ENCODE measurements around the gene SEMA5A.
"Not testable (repeated sequence)": the region's sequence is repeated elsewhere in the genome, so short reads cannot be mapped to it uniquely, and the experiment has no call there.

The SEMA5A gene

DNA sequence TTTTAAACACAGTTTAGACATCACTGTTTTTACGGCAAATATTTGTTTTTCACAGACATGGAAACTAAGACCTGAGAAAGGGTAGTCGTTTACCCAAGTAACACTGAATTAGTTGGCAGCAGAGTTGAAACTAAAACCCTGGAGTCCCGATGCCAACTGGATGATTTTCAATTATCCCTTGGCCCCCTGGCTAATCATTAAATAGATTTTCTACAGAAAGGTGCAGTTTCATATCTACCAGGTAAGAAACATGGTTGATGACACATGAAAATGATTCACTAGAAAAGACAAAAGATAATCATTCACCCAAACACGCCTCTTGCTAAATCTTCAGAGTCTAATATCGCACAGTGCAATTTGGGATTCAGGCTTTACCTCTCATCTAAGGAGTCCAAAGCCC, 136.9 kb downstream of the SEMA5A start:
- Histone ChIP-seq H3K9ac (ENCODE audit: low read length) (no peak overlapping the region), H3K4me2 (ENCODE audit: low read length) (no peak overlapping the region), H3K4ac (ENCODE audit: low read depth, low read length) (no peak overlapping the region), H3K27me3 (ENCODE audit: insufficient read depth, low read length, poor library complexity) (no peaks in the 10 kb centered on the region), H3K79me2 (ENCODE audit: control insufficient read depth, insufficient read depth, low read length) (no peaks in the 10 kb centered on the region), H3K56ac (ENCODE audit: low read length) (no peak overlapping the region), H2AK5ac (ENCODE audit: low read length) (no peak overlapping the region), H4K8ac (ENCODE audit: low read depth, low read length) (no peak overlapping the region), H3K23ac (ENCODE audit: low read length) (no peak overlapping the region), H3K18ac (ENCODE audit: low read length) (no peak overlapping the region), H3K79me1 (ENCODE audit: low read length) (peaks cover 13% of the 10 kb centered on the region), H3K4me1 (ENCODE audit: control insufficient read depth, low read depth, low read length) (no peaks in the 10 kb centered on the region), H3K27ac (ENCODE audit: low read depth, low read length) (no peak overlapping the region), H2BK5ac (ENCODE audit: low read length) (no peak overlapping the region), H4K5ac (ENCODE audit: low read length) (no peak overlapping the region), H3K4me3 (ENCODE audit: low read length) (no peak overlapping the region), H2BK15ac (replicated peaks; ENCODE audit: low read depth) (no peak overlapping the region), H2BK120ac (ENCODE audit: low read depth, low read length) (no peak overlapping the region), H3K36me3 (ENCODE audit: control insufficient read depth, insufficient read depth, low read length) (no peaks in the 10 kb centered on the region)
- WGBS (ENCODE audit: extremely low coverage, insufficient coverage, low lambda C conversion rate), result no CpG with 5 or more reads among the region's 5 CpGs
- DNase-seq, result no peak

DNA sequence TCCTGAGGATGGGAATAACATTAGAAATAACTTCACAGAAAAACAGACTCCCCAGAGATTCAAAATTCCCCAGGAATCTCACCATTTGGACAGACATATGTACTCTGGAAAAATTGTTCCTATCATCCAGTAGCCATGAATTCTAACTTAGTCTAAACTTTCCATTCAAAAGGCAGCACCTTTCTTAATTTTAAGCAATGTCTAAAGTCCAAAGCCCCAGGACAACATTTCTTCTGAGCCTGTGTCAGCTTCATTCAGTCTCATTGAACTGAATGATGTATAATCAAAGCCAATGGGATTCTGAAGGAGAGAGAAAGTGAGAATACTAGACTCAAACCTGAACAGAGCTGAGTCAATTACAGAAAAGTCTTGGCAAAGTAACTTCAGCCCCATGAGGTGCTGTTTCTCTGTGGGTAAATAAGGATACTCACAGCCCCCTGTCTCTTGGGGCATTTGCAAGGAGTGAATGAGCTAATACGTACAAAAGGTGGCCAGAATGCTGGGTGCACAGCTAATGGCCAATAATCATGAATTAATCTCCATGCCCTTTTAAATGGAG, 140.6 kb downstream of the SEMA5A start:
- no peaks in the 10 kb centered on the region for H3K4me1 ChIP-seq (ENCODE audit: control insufficient read depth, low read depth, low read length)
- H4K5ac ChIP-seq (ENCODE audit: low read length), result no peak overlapping the region
- H4K8ac ChIP-seq (ENCODE audit: low read depth, low read length), result no peak overlapping the region
- DNase-seq, result no peak
- no peak overlapping the region for H2BK5ac ChIP-seq (ENCODE audit: low read length)
- no peaks in the 10 kb centered on the region for H3K79me2 ChIP-seq (ENCODE audit: control insufficient read depth, insufficient read depth, low read length)
- no peak overlapping the region for H3K23ac ChIP-seq (ENCODE audit: low read length)
- H2BK120ac ChIP-seq (ENCODE audit: low read depth, low read length), result no peak overlapping the region
- H2AK5ac ChIP-seq (ENCODE audit: low read length), result no peak overlapping the region
- WGBS (ENCODE audit: extremely low coverage, insufficient coverage, low lambda C conversion rate), result no CpG with 5 or more reads among the region's 1 CpG
- no peak overlapping the region for H3K56ac ChIP-seq (ENCODE audit: low read length)
- H3K4me2 ChIP-seq (ENCODE audit: low read length), result no peak overlapping the region
- H3K27ac ChIP-seq (ENCODE audit: low read depth, low read length), result no peak overlapping the region
- H2BK15ac ChIP-seq (replicated peaks; ENCODE audit: low read depth), result no peak overlapping the region
- peaks cover 15% of the 10 kb centered on the region for H3K79me1 ChIP-seq (ENCODE audit: low read length)
- no peak overlapping the region for H3K9ac ChIP-seq (ENCODE audit: low read length)
- H3K4ac ChIP-seq (ENCODE audit: low read depth, low read length), result no peak overlapping the region
- H3K36me3 ChIP-seq (ENCODE audit: control insufficient read depth, insufficient read depth, low read length), result no peaks in the 10 kb centered on the region
- H3K18ac ChIP-seq (ENCODE audit: low read length), result no peak overlapping the region
- no peaks in the 10 kb centered on the region for H3K27me3 ChIP-seq (ENCODE audit: insufficient read depth, low read length, poor library complexity)
- H3K4me3 ChIP-seq (ENCODE audit: low read length), result no peak overlapping the region

DNA sequence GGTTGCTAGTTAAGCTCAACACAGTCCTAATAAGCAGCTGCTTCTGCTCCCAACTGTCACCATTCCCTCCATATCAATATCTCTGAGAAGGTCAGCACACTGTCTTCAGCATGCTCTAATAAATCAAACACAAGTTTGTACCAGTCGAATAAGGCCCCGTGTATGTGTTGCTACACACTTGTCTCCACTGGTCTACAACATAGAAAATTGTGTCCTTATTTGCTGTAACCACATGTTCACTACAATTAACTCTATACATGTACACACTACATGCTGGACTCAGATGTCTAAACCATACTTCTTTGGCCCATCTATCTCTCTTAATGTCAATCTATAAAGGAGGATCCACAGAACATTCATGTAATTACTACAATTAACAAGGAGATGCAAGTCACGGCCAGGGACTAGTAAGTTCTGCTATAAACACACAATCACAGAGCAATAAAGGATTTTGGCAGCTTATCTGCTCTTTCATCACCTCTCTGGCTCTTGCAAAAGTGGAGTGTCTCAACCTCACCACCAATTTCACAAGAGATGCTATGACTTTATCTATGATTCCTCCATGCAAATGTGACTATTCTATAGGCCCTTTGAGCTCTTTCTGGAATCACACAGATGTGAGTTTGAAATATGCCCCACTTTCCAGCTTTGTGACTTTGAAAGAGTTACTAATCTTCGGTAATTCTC, 143.9 kb downstream of the SEMA5A start:
- H3K79me1 ChIP-seq (ENCODE audit: low read length), result peaks cover 12% of the 10 kb centered on the region
- H3K9ac ChIP-seq (ENCODE audit: low read length), result no peak overlapping the region
- no peak overlapping the region for H2BK15ac ChIP-seq (replicated peaks; ENCODE audit: low read depth)

DNA sequence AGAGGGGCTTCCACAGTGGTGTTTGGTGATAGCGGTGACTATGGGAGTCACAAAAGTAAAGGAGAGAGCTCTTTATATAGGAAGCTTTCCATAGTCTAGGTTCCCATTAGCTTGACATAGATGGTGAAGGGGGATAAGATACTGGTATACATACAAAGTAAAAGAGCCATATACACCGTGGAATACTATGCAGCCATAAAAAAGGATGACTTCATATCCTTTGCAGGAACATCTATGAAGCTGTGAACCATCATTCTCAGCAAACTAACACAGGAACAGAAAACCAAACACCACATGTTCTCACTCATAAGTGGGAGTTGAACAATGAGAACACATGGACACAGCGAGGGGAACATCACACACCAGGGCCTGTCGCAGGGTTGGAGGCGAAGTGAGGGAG, 146.1 kb downstream of the SEMA5A start:
- not testable (repeated sequence) for H2AK5ac ChIP-seq (ENCODE audit: low read length); H3K9ac ChIP-seq (ENCODE audit: low read length); H3K4me1 ChIP-seq (ENCODE audit: control insufficient read depth, low read depth, low read length); H3K56ac ChIP-seq (ENCODE audit: low read length); H2BK5ac ChIP-seq (ENCODE audit: low read length); H3K79me1 ChIP-seq (ENCODE audit: low read length); H3K79me2 ChIP-seq (ENCODE audit: control insufficient read depth, insufficient read depth, low read length); H4K5ac ChIP-seq (ENCODE audit: low read length); H3K4me2 ChIP-seq (ENCODE audit: low read length); H3K4me3 ChIP-seq (ENCODE audit: low read length); H3K27ac ChIP-seq (ENCODE audit: low read depth, low read length); H3K36me3 ChIP-seq (ENCODE audit: control insufficient read depth, insufficient read depth, low read length); H2BK120ac ChIP-seq (ENCODE audit: low read depth, low read length); H3K23ac ChIP-seq (ENCODE audit: low read length); H3K18ac ChIP-seq (ENCODE audit: low read length); H3K27me3 ChIP-seq (ENCODE audit: insufficient read depth, low read length, poor library complexity); DNase-seq; H3K4ac ChIP-seq (ENCODE audit: low read depth, low read length); H4K8ac ChIP-seq (ENCODE audit: low read depth, low read length); H2BK15ac ChIP-seq (replicated peaks; ENCODE audit: low read depth)
- WGBS (ENCODE audit: extremely low coverage, insufficient coverage, low lambda C conversion rate), result no CpG with 5 or more reads among the region's 5 CpGs

More for the DNA sequence above, 143.9 kb downstream of the SEMA5A start:
- H4K5ac ChIP-seq (ENCODE audit: low read length), result no peak overlapping the region
- H3K4me1 ChIP-seq (ENCODE audit: control insufficient read depth, low read depth, low read length), result no peaks in the 10 kb centered on the region
- no peak overlapping the region for H2AK5ac ChIP-seq (ENCODE audit: low read length)
- no peak overlapping the region for H3K56ac ChIP-seq (ENCODE audit: low read length)
- no peak overlapping the region for H2BK5ac ChIP-seq (ENCODE audit: low read length)
- no peak overlapping the region for H3K23ac ChIP-seq (ENCODE audit: low read length)
- no peaks in the 10 kb centered on the region for H3K27me3 ChIP-seq (ENCODE audit: insufficient read depth, low read length, poor library complexity)
- H3K27ac ChIP-seq (ENCODE audit: low read depth, low read length), result no peak overlapping the region
- no peak for DNase-seq
- no peak overlapping the region for H3K18ac ChIP-seq (ENCODE audit: low read length)
- no peaks in the 10 kb centered on the region for H3K36me3 ChIP-seq (ENCODE audit: control insufficient read depth, insufficient read depth, low read length)
- no peak overlapping the region for H3K4me2 ChIP-seq (ENCODE audit: low read length)
- WGBS (ENCODE audit: extremely low coverage, insufficient coverage, low lambda C conversion rate), result no CpG with 5 or more reads among the region's 4 CpGs
- H4K8ac ChIP-seq (ENCODE audit: low read depth, low read length), result no peak overlapping the region
- H2BK120ac ChIP-seq (ENCODE audit: low read depth, low read length), result no peak overlapping the region
- H3K4ac ChIP-seq (ENCODE audit: low read depth, low read length), result no peak overlapping the region
- no peaks in the 10 kb centered on the region for H3K79me2 ChIP-seq (ENCODE audit: control insufficient read depth, insufficient read depth, low read length)
- no peak overlapping the region for H3K4me3 ChIP-seq (ENCODE audit: low read length)

DNA sequence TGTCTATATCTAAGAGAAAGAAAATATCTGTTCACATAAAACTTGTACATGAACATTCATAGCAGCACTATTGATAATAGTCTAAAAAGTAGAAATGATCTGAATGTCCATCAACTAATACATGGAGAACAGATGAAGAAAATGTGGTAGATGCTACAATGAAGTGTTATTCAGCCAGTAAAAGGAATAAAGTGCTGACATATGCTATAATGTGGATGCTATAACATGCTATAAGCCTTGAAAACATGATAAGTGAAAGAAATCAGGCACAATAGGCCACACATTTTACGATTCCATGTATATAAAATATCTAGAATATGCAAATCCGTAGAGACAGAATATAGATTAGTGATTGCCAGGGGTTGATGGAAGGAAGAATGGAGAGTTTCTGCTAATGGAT, 146.8 kb downstream of the SEMA5A start:
- H2AK5ac ChIP-seq (ENCODE audit: low read length), result no peak overlapping the region
- H3K4ac ChIP-seq (ENCODE audit: low read depth, low read length), result no peak overlapping the region
- no peak overlapping the region for H3K27ac ChIP-seq (ENCODE audit: low read depth, low read length)
- H3K4me1 ChIP-seq (ENCODE audit: control insufficient read depth, low read depth, low read length), result peaks cover 5% of the 10 kb centered on the region
- H2BK120ac ChIP-seq (ENCODE audit: low read depth, low read length), result no peak overlapping the region
- no peaks in the 10 kb centered on the region for H3K27me3 ChIP-seq (ENCODE audit: insufficient read depth, low read length, poor library complexity)
- H3K4me2 ChIP-seq (ENCODE audit: low read length), result no peak overlapping the region
- no peak overlapping the region for H2BK15ac ChIP-seq (replicated peaks; ENCODE audit: low read depth)
- H4K8ac ChIP-seq (ENCODE audit: low read depth, low read length), result no peak overlapping the region
- H3K18ac ChIP-seq (ENCODE audit: low read length), result no peak overlapping the region
- H3K23ac ChIP-seq (ENCODE audit: low read length), result no peak overlapping the region
- H3K9ac ChIP-seq (ENCODE audit: low read length), result no peak overlapping the region
- no peaks in the 10 kb centered on the region for H3K79me2 ChIP-seq (ENCODE audit: control insufficient read depth, insufficient read depth, low read length)
- no peak overlapping the region for H4K5ac ChIP-seq (ENCODE audit: low read length)
- WGBS (ENCODE audit: extremely low coverage, insufficient coverage, low lambda C conversion rate), result no CpG with 5 or more reads among the region's 2 CpGs
- no peak overlapping the region for H3K56ac ChIP-seq (ENCODE audit: low read length)
- H3K4me3 ChIP-seq (ENCODE audit: low read length), result no peak overlapping the region
- DNase-seq, result no peak
- no peaks in the 10 kb centered on the region for H3K36me3 ChIP-seq (ENCODE audit: control insufficient read depth, insufficient read depth, low read length)
- peaks cover 8% of the 10 kb centered on the region for H3K79me1 ChIP-seq (ENCODE audit: low read length)
- H2BK5ac ChIP-seq (ENCODE audit: low read length), result no peak overlapping the region

DNA sequence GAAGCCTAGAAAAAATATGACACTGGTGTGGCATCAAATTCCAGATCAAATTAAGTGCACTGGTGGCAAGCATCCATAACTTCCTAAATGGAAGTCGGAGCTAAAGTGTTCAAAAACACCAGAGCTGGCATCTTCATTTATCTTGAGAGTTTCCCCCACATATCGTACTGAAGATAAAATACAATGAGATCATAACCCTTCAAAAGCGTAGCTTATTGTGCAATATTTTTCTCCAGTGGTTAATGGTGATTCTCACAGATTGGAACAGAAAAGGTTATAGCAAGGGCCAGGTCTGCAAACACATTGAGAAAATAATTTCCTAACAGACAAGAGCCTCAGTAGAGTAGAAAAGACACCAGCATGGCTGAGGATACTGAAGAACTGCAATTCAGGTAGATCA, 147.6 kb downstream of the SEMA5A start:
- Histone ChIP-seq H3K56ac (ENCODE audit: low read length) (no peak overlapping the region), H3K27ac (ENCODE audit: low read depth, low read length) (no peak overlapping the region), H3K9ac (ENCODE audit: low read length) (no peak overlapping the region), H3K27me3 (ENCODE audit: insufficient read depth, low read length, poor library complexity) (no peaks in the 10 kb centered on the region), H4K5ac (ENCODE audit: low read length) (no peak overlapping the region), H3K36me3 (ENCODE audit: control insufficient read depth, insufficient read depth, low read length) (no peaks in the 10 kb centered on the region), H2BK120ac (ENCODE audit: low read depth, low read length) (no peak overlapping the region), H3K4me3 (ENCODE audit: low read length) (no peak overlapping the region), H2BK15ac (replicated peaks; ENCODE audit: low read depth) (no peak overlapping the region), H3K4ac (ENCODE audit: low read depth, low read length) (no peak overlapping the region), H3K79me2 (ENCODE audit: control insufficient read depth, insufficient read depth, low read length) (no peaks in the 10 kb centered on the region), H3K18ac (ENCODE audit: low read length) (no peak overlapping the region), H4K8ac (ENCODE audit: low read depth, low read length) (no peak overlapping the region), H3K23ac (ENCODE audit: low read length) (no peak overlapping the region), H2AK5ac (ENCODE audit: low read length) (no peak overlapping the region), H2BK5ac (ENCODE audit: low read length) (no peak overlapping the region), H3K4me2 (ENCODE audit: low read length) (no peak overlapping the region), H3K79me1 (ENCODE audit: low read length) (peaks cover 6% of the 10 kb centered on the region), H3K4me1 (ENCODE audit: control insufficient read depth, low read depth, low read length) (peaks cover 5% of the 10 kb centered on the region)
- no peak for DNase-seq
- WGBS (ENCODE audit: extremely low coverage, insufficient coverage, low lambda C conversion rate), result no CpG with 5 or more reads among the region's 3 CpGs
